DND-41 (cell line): ENCODE measurements around the gene CHD9.
A peak's percentile ranks its signal among the peaks of the same experiment; 100 is the strongest.

Experiments
- ATAC-seq: fragments of 200-7000 bp; cut with Tn5 transposase; 3 replicates; pipeline ENCODE4 v1.9.1; 2021; ENCODE audit warnings: low read depth; ENCODE audit not compliant: insufficient read depth
- DNase-seq: peaks from one replicate; pipeline ENCODE4 v3.0.0-alpha.2; 2020
- H2AFZ ChIP-seq: 2 replicates; pipeline ENCODE4 v1.6.0; 2012; ENCODE audit warnings: low read depth, low read length
- H3K27ac ChIP-seq: 2 replicates; pipeline ENCODE4 v1.5.1; 2012; ENCODE audit warnings: low read length, inconsistent platforms
- H3K27me3 ChIP-seq: fragments of 200-600 bp; sonication (generic); 2 replicates; pipeline ENCODE4 v1.6.0; 2012; ENCODE audit warnings: low read length, mild to moderate bottlenecking, inconsistent platforms; ENCODE audit not compliant: insufficient read depth, poor library complexity
- H3K36me3 ChIP-seq: 2 replicates; pipeline ENCODE4 v1.5.1; 2012; ENCODE audit warnings: low read length, inconsistent platforms; ENCODE audit not compliant: insufficient read depth
- H3K4me1 ChIP-seq: 2 replicates; pipeline ENCODE4 v1.5.1; 2012; ENCODE audit warnings: mild to moderate bottlenecking, low read length; ENCODE audit not compliant: insufficient read depth
- H3K4me2 ChIP-seq: 2 replicates; pipeline ENCODE4 v1.6.0; 2012; ENCODE audit warnings: mild to moderate bottlenecking, moderate library complexity, low read length, inconsistent platforms; ENCODE audit not compliant: insufficient read depth
- H3K4me3 ChIP-seq, 2 experiments: fragments of 200-600 bp in 1 of 2; shearing (Covaris generic) in 1 of 2; 2 replicates each; pipeline ENCODE4 v1.5.1; 2012 to 2016; ENCODE audit warnings: inconsistent platforms in 2 of 2, low read length in 2 of 2, mild to moderate bottlenecking in 2 of 2, low read depth in 1 of 2, moderate library complexity in 1 of 2
- H3K79me2 ChIP-seq: 2 replicates; pipeline ENCODE4 v1.6.0; 2012; ENCODE audit warnings: low read length, inconsistent platforms; ENCODE audit not compliant: insufficient read depth
- H3K9ac ChIP-seq: 2 replicates; pipeline ENCODE4 v1.6.0; 2012; ENCODE audit warnings: low read depth, mild to moderate bottlenecking, inconsistent platforms, low read length, moderate library complexity
- H3K9me3 ChIP-seq: 2 replicates; pipeline ENCODE4 v1.5.1; 2012; ENCODE audit warnings: low read length, moderate library complexity, mild to moderate bottlenecking, inconsistent platforms; ENCODE audit not compliant: insufficient read depth, severe bottlenecking
- H4K20me1 ChIP-seq: 2 replicates; pipeline ENCODE4 v1.6.0; 2012; ENCODE audit warnings: low read length; ENCODE audit not compliant: insufficient read depth
- CTCF ChIP-seq: IDR thresholded peaks from 2 replicates; pipeline ENCODE4 v1.5.1; 2012; ENCODE audit warnings: borderline replicate concordance, low read length, moderate library complexity, mild to moderate bottlenecking; ENCODE audit not compliant: poor library complexity, severe bottlenecking; ENCODE audit errors: extremely low read depth
- EZH2 ChIP-seq: IDR thresholded peaks from 3 replicates; pipeline ENCODE4 v1.6.1; 2012; ENCODE audit warnings: borderline replicate concordance, low read depth, mild to moderate bottlenecking, moderate library complexity, low read length, inconsistent platforms; ENCODE audit not compliant: severe bottlenecking

Gene CHD9

GRCh38 chr16:53078247-53078646 is 23.5 kb downstream of the CHD9 start:
- Histone ChIP-seq H3K4me1 (no peaks in the 10 kb centered on the region), H3K79me2 (peaks cover 61% of the 10 kb centered on the region), H3K36me3 (peaks cover 6% of the 10 kb centered on the region)

GRCh38 chr16:53078765-53079485 is 24.1 kb downstream of the CHD9 start:
- H3K27ac ChIP-seq, result no peak overlapping the region
- H3K9me3 ChIP-seq, result no peaks in the 10 kb centered on the region
- ATAC-seq, result no peak

More at GRCh38 chr16:53078247-53078646, 23.5 kb downstream of the CHD9 start:
- TF ChIP-seq CTCF (no peak), EZH2 (no peak)
- Histone ChIP-seq H3K4me2 (no peak overlapping the region), H4K20me1 (peaks cover 18% of the 10 kb centered on the region; the same call in 1 of the 2 replicates), H2AFZ (no peak overlapping the region), H3K9ac (no peak overlapping the region), H3K27ac (no peak overlapping the region), H3K4me3 (no peak overlapping the region), H3K27me3 (no peaks in the 10 kb centered on the region), H3K9me3 (peaks cover 3% of the 10 kb centered on the region)
- ATAC-seq (no peak), DNase-seq (no peak)

GRCh38 chr16:53080345-53081031 is 25.7 kb downstream of the CHD9 start:
- no peak overlapping the region for H3K4me3 ChIP-seq
- TF ChIP-seq EZH2 (no peak), CTCF (no peak)
- peaks cover 20% of the 10 kb centered on the region; the same call in 1 of the 2 replicates for H4K20me1 ChIP-seq
- no peak overlapping the region for H3K4me2 ChIP-seq
- H3K79me2 ChIP-seq, result peaks cover 61% of the 10 kb centered on the region
- no peaks in the 10 kb centered on the region for H3K9me3 ChIP-seq
- no peak for DNase-seq
- no peak overlapping the region for H2AFZ ChIP-seq
- H3K27ac ChIP-seq, result no peak overlapping the region
- H3K9ac ChIP-seq, result no peak overlapping the region
- peaks cover 3% of the 10 kb centered on the region; the same call in 1 of the 2 replicates for H3K36me3 ChIP-seq
- ATAC-seq, result peak; percentile 44; the same call in 1 of the 3 replicates
- H3K27me3 ChIP-seq, result no peaks in the 10 kb centered on the region
- H3K4me1 ChIP-seq, result no peaks in the 10 kb centered on the region

More at GRCh38 chr16:53078765-53079485, 24.1 kb downstream of the CHD9 start:
- DNase-seq, result no peak
- Histone ChIP-seq H3K36me3 (peaks cover 3% of the 10 kb centered on the region; the same call in 1 of the 2 replicates), H3K4me2 (no peak overlapping the region), H3K4me3 (no peak overlapping the region), H3K9ac (no peak overlapping the region), H4K20me1 (peaks cover 19% of the 10 kb centered on the region; the same call in 1 of the 2 replicates), H3K4me1 (no peaks in the 10 kb centered on the region), H2AFZ (no peak overlapping the region), H3K27me3 (no peaks in the 10 kb centered on the region), H3K79me2 (peaks cover 61% of the 10 kb centered on the region)
- TF ChIP-seq CTCF (no peak), EZH2 (no peak)
